Measurements from ENCODE around the gene VEGFC.

DNA sequence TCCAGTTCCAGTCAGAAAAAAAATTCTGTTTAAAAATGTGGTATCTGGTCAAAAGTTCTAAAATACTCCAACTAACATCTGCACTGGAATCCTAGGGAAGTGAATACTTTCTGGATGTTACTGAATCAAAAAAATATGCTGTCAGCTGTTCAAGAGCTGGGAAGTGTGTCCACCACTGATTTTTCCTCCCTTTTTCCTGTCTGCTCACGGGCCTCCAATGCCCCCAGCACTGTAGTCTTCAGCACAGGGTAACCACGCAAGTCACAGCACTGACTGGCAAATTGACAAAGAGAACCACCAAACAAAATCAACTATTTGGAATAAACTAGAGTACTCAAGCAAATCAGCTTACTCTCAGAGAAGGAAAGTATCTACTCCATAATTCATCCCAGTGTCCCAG is 9.9 kb downstream of the VEGFC start:
- TF ChIP-seq POLR2A (IDR thresholded peaks at IDR 0.05; ENCODE audit: low read depth, low read length) (no peak), POLR2AphosphoS5 (IDR thresholded peaks at IDR 0.05; ENCODE audit: low read depth, low read length) (no peak), TAF1 (IDR thresholded peaks at IDR 0.05; ENCODE audit: borderline replicate concordance, low read depth, low read length) (no peak)
